Measurements from ENCODE around the gene CD81.
"Not testable (repeated sequence)": the region's sequence is repeated elsewhere in the genome, so short reads cannot be mapped to it uniquely, and the experiment has no call there.

Gene CD81

GRCh38 chr11:2358754-2359442, 18.2 kb upstream of the CD81 start:
- DNase-seq: no peak

GRCh38 chr11:2359557-2359956, 17.6 kb upstream of the CD81 start:
- no peak for DNase-seq

GRCh38 chr11:2360081-2360642, 16.9 kb upstream of the CD81 start:
- DNase-seq: no peak

- DNase-seq: no peak
Observed at GRCh38 chr11:2361565-2361964, 15.5 kb upstream of the CD81 start.

DNA sequence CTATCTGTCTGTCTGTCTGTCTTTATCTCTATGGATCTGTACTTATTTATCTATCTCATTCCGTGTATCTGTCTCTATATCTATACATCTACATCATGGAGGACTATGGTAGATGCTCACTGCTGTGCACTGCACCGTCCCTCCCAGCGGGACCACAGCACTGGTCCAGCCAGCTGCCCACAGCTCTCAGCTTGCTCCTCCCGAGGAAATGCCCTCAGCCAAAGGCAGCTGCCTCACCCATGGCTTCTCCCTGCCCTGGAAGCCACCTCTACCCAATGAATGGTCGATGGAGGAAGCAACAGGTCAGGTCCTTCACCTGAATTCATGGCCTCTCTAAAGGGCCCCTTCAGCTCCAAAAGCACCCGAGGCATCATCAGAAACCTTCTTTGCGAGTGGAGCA, 14.7 kb upstream of the CD81 start:
- DNase-seq: no peak

- no peak for DNase-seq
Observed at GRCh38 chr11:2363130-2363529, 14.0 kb upstream of the CD81 start.

GRCh38 chr11:2363577-2364370, 13.3 kb upstream of the CD81 start:
- DNase-seq: no peak

DNA sequence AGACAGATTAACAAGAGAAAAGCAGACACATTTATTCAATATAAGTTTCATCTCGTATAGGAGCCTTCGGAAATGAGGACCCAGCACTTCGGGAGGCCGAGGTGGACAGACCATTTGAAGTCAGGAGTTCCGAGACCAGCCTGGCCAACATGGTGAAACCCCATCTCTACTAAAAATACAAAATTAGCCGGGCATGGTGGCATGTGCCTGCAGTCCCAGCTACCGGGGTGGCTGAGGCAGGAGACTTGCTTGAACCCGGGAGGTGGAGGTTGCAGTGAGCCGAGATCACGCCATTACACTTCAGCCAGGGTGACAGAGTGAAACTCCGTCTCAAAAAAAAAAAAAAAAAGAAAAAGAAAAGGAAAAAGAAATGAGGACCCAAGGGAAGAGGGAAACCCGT, 12.7 kb upstream of the CD81 start:
- not testable (repeated sequence) for DNase-seq

GRCh38 chr11:2365571-2366210, 11.4 kb upstream of the CD81 start:
- DNase-seq: no peak

GRCh38 chr11:2366276-2366675, 10.8 kb upstream of the CD81 start:
- peak; percentile 10 for DNase-seq

DNA sequence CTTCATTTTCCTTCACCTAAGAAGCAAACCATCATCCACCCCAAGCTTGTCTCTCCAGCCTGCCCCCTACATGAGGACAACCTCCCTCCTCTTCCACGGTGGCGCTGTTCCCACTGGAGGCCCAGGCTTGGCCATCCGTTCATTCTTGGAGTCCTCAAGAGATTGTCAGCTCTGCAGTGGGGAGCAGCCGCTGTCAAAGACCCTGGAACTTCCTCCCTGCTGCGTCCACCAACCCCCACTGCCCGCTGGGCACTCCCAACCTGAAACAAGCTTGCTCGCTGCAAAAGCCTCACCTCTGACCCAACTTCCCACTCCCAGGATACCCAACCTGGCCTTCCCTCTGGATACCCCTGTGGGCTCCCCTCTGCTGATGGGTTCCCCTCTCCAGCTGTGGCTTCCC, 10.4 kb upstream of the CD81 start:
- no peak for DNase-seq

- DNase-seq: no peak
Observed at GRCh38 chr11:2367266-2368160, 9.6 kb upstream of the CD81 start.

- no peak for DNase-seq
Observed at GRCh38 chr11:2368178-2368850, 8.8 kb upstream of the CD81 start.

GRCh38 chr11:2368851-2369180, 8.3 kb upstream of the CD81 start:
- DNase-seq: no peak

DNA sequence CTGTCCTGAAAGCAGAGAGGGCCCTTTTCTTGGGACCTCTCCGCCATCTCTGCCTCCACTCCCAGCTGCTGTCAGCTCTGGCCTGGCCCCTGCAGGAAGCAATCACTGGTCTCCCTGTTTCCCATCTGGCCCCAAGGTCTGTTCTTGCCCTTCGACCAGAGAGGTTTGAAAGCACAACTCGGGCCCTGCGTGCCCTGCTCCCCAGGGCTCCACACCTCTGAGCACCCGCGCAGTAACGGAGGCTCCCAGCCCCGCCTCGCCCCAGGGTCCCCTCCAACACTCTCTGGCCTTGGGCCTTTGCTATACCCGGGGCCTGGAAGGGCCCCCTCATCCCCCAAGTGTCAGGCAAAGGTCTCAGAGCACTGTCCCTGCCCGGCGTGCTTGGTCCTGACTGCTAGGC, 7.8 kb upstream of the CD81 start:
- DNase-seq: no peak

DNA sequence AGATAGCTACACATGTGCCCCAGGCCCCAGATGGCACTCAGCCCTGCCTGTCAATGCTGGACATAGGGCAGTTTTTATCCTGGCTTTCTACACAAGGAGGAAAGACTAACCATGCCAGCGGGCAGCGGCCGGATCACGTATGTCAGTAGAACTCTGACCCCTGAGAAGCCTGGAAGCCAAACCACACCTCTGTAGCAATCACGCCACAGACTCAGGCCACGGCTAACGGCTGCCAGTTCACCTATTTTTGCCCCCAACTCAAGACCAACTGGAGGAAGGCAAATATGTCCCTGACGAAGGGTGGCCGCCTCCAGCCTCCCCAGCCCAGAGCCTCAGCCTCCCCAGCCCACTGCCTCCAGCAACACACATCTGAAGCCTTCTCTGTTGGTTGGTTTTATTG, 7.2 kb upstream of the CD81 start:
- no peak for DNase-seq

- no peak for DNase-seq
Observed at GRCh38 chr11:2374456-2375201, 2.5 kb upstream of the CD81 start.

DNA sequence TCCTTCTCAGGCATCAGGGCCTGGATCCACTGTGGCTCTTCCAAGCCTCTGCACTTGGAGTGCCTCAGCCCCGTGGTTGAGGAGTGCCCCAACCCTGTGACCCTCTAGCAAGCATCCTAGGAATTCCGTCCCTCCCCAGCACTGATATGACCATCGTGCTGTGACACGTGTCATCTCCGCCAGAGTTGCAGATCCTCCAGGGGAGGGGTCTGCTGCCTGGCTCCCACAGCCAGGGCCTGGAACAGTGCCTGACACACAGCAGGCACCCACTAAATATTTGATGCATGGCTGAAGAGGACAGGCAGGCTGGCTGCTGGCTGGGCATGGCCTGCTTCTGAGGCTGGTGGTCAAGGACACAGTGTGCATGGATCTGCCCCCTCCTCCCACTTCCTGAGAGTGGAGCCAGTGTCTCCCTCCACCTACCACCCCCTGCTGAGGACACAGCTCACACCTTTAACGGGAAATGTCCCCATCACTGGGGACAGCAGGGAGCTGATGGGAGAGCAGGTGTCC, 1.7 kb upstream of the CD81 start:
- peak; percentile 19 for DNase-seq

GRCh38 chr11:2375964-2376551, 1.1 kb upstream of the CD81 start:
- DNase-seq: no peak

DNA sequence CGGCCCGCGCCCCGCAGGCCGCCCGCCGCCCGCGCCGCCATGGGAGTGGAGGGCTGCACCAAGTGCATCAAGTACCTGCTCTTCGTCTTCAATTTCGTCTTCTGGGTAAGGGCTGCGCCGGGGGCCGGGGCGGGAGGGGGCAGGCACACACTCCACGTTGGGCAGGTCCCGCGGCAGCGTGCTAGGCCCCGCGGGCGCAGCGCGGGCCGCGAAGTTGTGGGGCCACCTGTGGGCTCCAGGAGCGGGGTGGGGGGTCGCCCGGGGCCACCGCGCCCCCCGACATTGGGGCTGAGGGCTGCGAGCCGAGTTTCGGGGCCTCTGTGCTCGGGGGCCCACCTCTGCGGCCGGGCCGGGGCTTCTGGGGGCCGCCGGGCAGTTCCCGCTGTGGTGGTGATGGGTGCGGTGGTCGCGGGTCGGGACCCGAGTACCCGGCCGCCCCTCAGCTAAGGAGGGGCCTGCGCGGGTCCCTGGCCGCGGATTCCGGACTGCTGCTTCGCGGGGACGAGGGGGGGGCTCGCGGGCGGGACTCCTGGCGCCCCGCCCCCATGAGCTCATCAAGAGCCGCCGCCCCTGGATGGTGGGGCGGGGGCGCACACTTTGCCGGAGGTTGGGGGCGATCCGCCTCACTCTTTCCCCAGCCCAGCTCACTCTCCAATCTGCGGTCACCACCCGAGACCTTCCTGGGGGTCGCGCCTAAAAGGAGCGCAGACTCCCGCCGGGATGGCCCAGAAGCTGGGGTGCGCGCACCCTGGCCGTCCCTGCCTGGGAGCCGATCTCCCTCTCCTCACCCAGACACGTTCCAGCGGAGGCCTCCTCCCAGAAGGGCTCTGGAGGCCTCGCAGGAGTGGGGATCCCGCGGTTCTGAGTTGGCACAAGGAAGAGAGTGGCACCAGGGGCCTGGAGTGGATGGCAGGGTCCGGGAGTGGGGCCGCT, 667 bp downstream of the CD81 start:
- no peak for DNase-seq
